AG04449 (cell line): ENCODE measurements around the gene ANTKMT.

Source experiments
- CTCF ChIA-PET: fragments of 350-600 bp; formaldehyde crosslinking; extraction: SDS; loops from one replicate; lab custom pipeline; 2021; ENCODE audit warnings: antibody characterized with exemption; lab: Yijun Ruan, JAX
- POLR2A ChIA-PET: fragments of 400-600, 350-600 bp; formaldehyde crosslinking; extraction: SDS; loops from one replicate; lab custom pipeline; 2020; ENCODE audit warnings: antibody characterized with exemption, inconsistent platforms; lab: Yijun Ruan, JAX
- DNase-seq: peaks from one replicate; pipeline ENCODE4 v3.0.0-alpha.2; 2010; ENCODE audit warnings: low read depth, low spot score
- H3K4me3 ChIP-seq: 2 replicates; pipeline ENCODE4 v1.5.1; 2011; ENCODE audit warnings: low read depth, mild to moderate bottlenecking, control low read depth, low read length
- TF ChIP-seq, protein P1 (sequence below): IDR thresholded peaks from one replicate; pipeline ENCODE4 v1.5.1; 2011; ENCODE audit warnings: mild to moderate bottlenecking, moderate library complexity, low read length, control low read depth, inconsistent platforms; ENCODE audit not compliant: insufficient read depth; ENCODE audit errors: missing control alignments

The ANTKMT gene

DNA sequence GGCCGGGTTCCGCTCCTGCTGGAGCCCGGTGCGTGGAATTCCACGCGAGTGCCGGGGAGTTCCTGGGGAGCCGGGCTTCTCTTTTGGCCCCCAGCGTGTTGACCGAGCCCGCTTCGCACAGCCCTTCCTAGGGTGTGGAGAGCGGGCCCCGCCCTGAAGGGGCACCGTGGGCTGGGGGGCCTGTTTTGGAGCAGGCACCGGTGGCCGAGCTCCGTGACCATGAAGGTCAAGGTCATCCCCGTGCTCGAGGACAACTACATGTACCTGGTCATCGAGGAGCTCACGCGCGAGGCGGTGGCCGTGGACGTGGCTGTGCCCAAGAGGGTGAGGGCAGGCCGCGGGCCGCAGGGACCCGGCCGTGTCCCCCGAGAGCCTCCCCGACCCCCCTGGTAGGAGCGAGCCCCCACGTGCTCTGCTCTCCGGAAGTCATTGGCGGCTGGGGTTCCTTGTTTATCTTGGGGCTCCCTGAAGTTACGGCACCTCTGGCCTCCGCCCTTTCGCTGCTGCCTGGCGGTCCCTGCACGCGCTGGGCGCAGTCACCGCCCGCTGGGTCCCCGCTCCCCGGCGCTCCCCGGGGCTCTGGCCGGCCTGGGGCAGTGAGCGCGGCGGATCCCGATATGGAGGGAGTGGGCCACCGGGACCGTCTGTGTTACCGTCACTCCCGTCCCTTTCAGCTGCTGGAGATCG lies 6.5 kb downstream of the ANTKMT start:
- no peak for DNase-seq
- TF ChIP-seq, protein P1, sequence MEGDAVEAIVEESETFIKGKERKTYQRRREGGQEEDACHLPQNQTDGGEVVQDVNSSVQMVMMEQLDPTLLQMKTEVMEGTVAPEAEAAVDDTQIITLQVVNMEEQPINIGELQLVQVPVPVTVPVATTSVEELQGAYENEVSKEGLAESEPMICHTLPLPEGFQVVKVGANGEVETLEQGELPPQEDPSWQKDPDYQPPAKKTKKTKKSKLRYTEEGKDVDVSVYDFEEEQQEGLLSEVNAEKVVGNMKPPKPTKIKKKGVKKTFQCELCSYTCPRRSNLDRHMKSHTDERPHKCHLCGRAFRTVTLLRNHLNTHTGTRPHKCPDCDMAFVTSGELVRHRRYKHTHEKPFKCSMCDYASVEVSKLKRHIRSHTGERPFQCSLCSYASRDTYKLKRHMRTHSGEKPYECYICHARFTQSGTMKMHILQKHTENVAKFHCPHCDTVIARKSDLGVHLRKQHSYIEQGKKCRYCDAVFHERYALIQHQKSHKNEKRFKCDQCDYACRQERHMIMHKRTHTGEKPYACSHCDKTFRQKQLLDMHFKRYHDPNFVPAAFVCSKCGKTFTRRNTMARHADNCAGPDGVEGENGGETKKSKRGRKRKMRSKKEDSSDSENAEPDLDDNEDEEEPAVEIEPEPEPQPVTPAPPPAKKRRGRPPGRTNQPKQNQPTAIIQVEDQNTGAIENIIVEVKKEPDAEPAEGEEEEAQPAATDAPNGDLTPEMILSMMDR = no peak
- CTCF ChIA-PET = interaction anchor here (0.7 to 7.4 kb wide), 5 partner anchors 8 to 57 kb away, joined by 3 to 75 read pairs (median 4); partner anchors contain the start of genes CIAO3 and METRN
- POLR2A ChIA-PET = interaction anchor here (1.3 kb wide), 1 partner anchor 11 kb away, joined by 6 read pairs; no protein-coding TSS in a partner anchor
- peak overlapping the region; percentile 71 for H3K4me3 ChIP-seq

DNA sequence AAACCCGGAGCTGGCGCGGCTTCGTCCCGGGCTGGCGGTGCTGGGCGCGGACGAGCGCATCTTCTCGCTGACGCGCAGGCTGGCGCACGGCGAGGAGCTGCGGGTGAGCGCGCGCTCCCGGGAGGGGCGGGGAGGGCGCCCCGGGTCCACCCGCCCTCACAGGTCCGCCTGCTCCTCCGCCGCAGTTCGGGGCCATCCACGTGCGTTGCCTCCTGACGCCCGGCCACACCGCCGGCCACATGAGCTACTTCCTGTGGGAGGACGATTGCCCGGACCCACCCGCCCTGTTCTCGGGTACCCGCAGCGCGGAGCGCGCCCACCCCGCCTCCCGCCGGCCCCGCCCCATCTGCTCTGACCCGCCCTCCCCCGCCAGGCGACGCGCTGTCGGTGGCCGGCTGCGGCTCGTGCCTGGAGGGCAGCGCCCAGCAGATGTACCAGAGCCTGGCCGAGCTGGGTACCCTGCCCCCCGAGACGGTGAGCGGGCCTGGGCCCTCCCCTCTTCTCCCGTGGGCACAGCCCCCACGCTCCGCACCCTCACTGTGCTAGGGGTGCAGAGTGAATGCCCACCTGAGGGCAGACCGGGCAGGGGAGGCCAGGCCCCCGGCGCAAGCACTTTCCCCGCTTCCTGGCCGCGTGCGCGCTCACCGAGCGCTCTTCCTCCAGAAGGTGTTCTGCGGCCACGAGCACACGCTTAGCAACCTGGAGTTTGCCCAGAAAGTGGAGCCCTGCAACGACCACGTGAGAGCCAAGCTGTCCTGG lies 7.4 kb downstream of the ANTKMT start:
- ChIA-PET CTCF (interaction anchor here (0.7 to 7.4 kb wide), 5 partner anchors 9 to 56 kb away, joined by 3 to 75 read pairs (median 4); partner anchors contain the start of genes CIAO3 and METRN), POLR2A (interaction anchor here (0.8 to 1.3 kb wide), 2 partner anchors 12 to 60 kb away, joined by 3 to 6 read pairs; partner anchors contain the start of gene CHTF18)
- peak overlapping the region; percentile 71 for H3K4me3 ChIP-seq
- TF ChIP-seq, protein P1 = no peak
- DNase-seq = no peak

DNA sequence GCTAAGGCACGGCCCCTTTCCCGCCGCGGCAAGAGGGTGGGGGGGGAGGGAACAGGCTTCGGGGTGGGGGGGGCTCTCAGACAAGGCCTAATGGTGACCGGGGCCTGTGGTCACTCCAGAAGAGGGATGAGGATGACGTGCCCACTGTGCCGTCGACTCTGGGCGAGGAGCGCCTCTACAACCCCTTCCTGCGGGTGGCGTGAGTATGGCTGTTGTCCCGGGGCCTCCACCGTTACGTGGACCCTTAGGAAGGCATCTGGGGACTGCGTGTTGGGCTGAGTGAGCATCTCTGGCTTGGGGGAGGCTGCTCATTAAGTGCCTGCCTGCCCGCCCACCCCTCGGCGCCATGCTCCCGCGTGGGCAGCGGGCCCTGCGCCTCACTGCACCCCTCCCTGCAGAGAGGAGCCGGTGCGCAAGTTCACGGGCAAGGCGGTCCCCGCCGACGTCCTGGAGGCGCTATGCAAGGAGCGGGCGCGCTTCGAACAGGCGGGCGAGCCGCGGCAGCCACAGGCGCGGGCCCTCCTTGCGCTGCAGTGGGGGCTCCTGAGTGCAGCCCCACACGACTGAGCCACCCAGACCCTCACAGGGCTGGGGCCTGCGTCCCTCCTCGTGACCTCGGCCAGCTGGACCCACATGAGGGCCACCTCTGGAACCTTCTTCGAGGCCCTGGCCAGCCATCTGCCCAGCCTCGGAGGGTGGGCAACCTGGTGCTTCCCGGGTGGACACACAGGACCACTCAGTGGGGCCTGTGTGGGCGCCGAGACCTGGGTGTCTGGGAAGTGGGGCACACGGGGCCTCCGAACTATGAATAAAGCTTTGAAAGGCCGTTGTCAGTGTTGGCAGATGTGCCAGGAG lies 8.2 kb downstream of the ANTKMT start:
- H3K4me3 ChIP-seq = peak overlapping the region; percentile 71
- no peak for DNase-seq
- POLR2A ChIA-PET = interaction anchor here (1.9 kb wide), 1 partner anchor 8 kb away, joined by 7 read pairs; the partner anchor contains the start of gene ANTKMT
- CTCF ChIA-PET = interaction anchor here (1.1 to 7.4 kb wide), 3 partner anchors 12 to 57 kb away, joined by 3 to 75 read pairs (median 48); partner anchors contain the start of genes CIAO3 and METRN
- TF ChIP-seq, protein P1 = no peak

DNA sequence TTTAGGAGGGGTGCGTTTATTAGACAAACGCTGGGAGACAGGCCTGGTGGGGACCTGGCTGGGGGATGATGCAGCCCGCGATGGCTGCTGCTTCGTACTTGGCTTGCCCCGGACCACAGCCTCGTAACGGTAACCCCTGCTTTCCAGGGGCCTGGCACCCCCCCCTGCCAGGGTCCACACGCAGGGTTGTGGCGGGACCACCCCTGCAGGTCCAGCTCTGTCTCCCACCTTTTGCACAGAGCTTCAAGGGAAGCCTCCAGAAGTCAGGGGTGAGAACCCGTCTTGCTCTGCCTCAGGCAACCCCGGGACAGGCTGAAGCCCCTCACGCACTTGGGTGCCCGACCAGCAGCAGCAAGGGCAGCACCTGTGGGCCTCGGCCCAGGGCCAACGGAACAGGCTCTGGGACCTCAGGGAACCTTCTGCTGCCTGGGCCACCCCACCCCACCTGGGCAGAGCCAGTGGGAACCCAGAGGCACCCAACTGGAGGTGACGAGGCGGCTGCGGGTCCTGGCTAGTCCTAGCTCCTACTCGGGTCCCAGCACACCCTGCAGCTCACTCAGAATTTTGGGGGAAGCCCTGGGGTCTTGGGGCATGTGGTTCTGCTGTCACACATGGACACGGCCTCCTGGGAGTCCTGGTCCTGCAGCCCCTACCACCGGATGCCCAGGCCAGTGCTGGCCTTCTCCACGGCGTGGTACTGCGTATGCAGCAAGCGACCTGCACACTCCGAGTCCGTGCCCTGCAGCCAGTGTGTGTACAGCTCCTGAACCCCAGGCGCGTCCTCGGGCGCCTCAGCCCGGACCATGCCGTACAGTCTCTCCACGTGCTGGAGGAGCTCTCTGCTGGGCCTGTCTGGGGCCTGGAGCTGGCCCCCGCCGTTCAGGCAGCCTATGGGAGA lies 9.1 kb downstream of the ANTKMT start:
- ChIA-PET POLR2A (interaction anchor here (0.5 to 1.9 kb wide), 2 partner anchors 9 to 19 kb away, joined by 3 to 7 read pairs; partner anchors contain the start of gene ANTKMT), CTCF (interaction anchor here (1.1 to 7.4 kb wide), 4 partner anchors 10 to 56 kb away, joined by 3 to 75 read pairs (median 26); partner anchors contain the start of genes CIAO3 and METRN)
- TF ChIP-seq, protein P1 = no peak
- no peak overlapping the region for H3K4me3 ChIP-seq
- no peak for DNase-seq
